ENCODE measurements around the gene RC3H2. TPM values are rescaled to one million over a fixed set of nuclear protein-coding genes. Genes with fewer than 3 reads are reported as not detected.

RC3H2 gene
- total RNA-seq, 1 experiment from 2014 or later = 57.6 TPM

DNA sequence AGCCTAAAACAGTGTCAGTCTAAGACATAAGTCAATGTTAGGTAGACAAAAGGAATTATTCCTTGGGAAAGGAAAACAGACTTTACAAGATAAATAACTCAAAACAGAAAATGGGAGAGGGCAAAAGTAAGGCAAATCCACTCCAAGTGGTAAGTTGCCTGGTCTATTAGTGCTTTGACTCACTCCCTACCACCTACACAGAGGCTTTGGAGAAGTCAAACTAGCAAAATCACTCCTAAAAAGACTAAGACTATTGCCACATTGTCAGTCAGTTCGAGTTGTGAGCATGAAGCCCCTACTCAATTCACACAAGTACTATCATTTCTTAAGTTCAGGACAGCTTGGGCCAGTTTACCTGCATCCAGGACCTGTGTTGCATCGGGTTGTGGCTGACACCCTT is 13.2 kb upstream of the RC3H2 start:
- TF ChIP-seq, protein P1, sequence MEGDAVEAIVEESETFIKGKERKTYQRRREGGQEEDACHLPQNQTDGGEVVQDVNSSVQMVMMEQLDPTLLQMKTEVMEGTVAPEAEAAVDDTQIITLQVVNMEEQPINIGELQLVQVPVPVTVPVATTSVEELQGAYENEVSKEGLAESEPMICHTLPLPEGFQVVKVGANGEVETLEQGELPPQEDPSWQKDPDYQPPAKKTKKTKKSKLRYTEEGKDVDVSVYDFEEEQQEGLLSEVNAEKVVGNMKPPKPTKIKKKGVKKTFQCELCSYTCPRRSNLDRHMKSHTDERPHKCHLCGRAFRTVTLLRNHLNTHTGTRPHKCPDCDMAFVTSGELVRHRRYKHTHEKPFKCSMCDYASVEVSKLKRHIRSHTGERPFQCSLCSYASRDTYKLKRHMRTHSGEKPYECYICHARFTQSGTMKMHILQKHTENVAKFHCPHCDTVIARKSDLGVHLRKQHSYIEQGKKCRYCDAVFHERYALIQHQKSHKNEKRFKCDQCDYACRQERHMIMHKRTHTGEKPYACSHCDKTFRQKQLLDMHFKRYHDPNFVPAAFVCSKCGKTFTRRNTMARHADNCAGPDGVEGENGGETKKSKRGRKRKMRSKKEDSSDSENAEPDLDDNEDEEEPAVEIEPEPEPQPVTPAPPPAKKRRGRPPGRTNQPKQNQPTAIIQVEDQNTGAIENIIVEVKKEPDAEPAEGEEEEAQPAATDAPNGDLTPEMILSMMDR (IDR thresholded peaks at IDR 0.05) = no peak
- TF ChIP-seq TCF7L2 (IDR thresholded peaks at IDR 0.05; ENCODE audit: low read depth, low read length) (no peak), SIN3A (IDR thresholded peaks at IDR 0.05; ENCODE audit: borderline replicate concordance, insufficient read depth, low read depth, low read length) (no peak), POLR2AphosphoS5 (IDR thresholded peaks at IDR 0.05; ENCODE audit: low read depth, low read length) (no peak)
- TF ChIP-seq, protein P2, sequence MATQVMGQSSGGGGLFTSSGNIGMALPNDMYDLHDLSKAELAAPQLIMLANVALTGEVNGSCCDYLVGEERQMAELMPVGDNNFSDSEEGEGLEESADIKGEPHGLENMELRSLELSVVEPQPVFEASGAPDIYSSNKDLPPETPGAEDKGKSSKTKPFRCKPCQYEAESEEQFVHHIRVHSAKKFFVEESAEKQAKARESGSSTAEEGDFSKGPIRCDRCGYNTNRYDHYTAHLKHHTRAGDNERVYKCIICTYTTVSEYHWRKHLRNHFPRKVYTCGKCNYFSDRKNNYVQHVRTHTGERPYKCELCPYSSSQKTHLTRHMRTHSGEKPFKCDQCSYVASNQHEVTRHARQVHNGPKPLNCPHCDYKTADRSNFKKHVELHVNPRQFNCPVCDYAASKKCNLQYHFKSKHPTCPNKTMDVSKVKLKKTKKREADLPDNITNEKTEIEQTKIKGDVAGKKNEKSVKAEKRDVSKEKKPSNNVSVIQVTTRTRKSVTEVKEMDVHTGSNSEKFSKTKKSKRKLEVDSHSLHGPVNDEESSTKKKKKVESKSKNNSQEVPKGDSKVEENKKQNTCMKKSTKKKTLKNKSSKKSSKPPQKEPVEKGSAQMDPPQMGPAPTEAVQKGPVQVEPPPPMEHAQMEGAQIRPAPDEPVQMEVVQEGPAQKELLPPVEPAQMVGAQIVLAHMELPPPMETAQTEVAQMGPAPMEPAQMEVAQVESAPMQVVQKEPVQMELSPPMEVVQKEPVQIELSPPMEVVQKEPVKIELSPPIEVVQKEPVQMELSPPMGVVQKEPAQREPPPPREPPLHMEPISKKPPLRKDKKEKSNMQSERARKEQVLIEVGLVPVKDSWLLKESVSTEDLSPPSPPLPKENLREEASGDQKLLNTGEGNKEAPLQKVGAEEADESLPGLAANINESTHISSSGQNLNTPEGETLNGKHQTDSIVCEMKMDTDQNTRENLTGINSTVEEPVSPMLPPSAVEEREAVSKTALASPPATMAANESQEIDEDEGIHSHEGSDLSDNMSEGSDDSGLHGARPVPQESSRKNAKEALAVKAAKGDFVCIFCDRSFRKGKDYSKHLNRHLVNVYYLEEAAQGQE (IDR thresholded peaks at IDR 0.05; ENCODE audit: insufficient read depth in 1 of 2, low read depth in 2 of 2, low read length in 1 of 2) = no peak
- in situ Hi-C loops (cut with HindIII; ENCODE audit: low pct_unique_long_range_greater_than_20kb, low sequenced_read_pairs) (no loop called here), intact Hi-C loops (cut with micrococcal nuclease; ENCODE audit: unreplicated experiment) (no loop called here)
- ATAC-seq (no peak), DNase-seq (ENCODE audit: low read depth, low spot score) (no peak)
- no TSS peak for BruUV-seq (replicated peaks)
- Histone ChIP-seq H3K4me1 (ENCODE audit: control insufficient read depth, insufficient read depth, low read length) (no peaks in the 10 kb centered on the region), H3K9me3 (ENCODE audit: control insufficient read depth, insufficient read depth, low read depth, low read length) (no peaks in the 10 kb centered on the region), H3K27ac (ENCODE audit: low read length) (no peak overlapping the region), H3K27me3 (ENCODE audit: control insufficient read depth, insufficient read depth, low read length) (no peaks in the 10 kb centered on the region), H3K36me3 (ENCODE audit: control insufficient read depth, insufficient read depth, low read length) (no peaks in the 10 kb centered on the region; the same call in 1 of the 2 replicates), H3K4me3 (ENCODE audit: low read depth in 2 of 2, low read length in 2 of 2) (no peak overlapping the region)
- POLR2A ChIA-PET = no interaction called here
- CTCF ChIA-PET = no interaction called here

DNA sequence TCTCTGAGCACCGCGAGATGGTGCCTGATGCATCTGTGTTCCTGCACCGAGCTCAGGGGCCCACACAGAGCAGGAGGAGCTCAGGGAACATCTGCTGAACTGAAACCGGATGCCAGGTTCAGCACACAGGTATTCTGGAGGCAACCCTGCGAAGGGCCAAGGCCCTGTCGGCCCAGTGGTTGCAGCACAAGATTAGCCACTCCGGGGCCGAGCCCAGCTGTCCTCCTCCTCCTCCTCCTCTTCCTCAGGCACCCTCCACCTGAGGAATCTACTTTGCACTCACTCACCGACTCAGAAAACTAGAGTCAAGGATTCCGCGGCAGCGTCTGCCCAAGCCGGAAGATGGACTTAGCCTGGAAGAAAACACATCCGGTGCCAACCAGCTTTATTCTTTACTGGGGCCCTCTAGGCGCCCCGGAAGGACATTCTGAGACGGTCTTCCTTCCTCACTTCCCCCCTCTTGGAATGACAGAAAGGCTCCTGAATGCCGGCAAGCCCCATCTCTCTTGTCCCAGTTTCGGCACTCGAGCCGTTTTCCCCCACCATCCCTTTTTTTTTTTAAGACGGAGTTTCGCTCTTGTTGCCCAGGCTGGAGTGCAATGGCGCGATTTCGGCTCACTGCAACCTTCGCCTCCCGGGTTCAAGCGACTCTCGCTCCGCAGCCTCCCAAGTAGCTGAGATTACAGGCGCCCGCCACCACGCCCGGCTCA is 8.0 kb upstream of the RC3H2 start, which contains the start of gene ZBTB6:
TSS of gene ZBTB6 (minus strand) at position 360 of the 710 bp plus-strand sequence. CDS start 1,251 bp downstream, outside the sequence.
- no peaks in the 10 kb centered on the region; the same call in 1 of the 2 replicates for H3K4me1 ChIP-seq (ENCODE audit: control insufficient read depth, insufficient read depth, low read length)
- BruUV-seq (replicated peaks) = no TSS peak
- ATAC-seq (peak; percentile 99), DNase-seq (ENCODE audit: low read depth, low spot score) (peak; percentile 59)
- TF ChIP-seq SIN3A (IDR thresholded peaks at IDR 0.05; ENCODE audit: borderline replicate concordance, insufficient read depth, low read depth, low read length) (no peak; the same call in 1 of the 2 replicates), TCF7L2 (IDR thresholded peaks at IDR 0.05; ENCODE audit: low read depth, low read length) (peak; percentile 76), POLR2AphosphoS5 (IDR thresholded peaks at IDR 0.05; ENCODE audit: low read depth, low read length) (peak; percentile 84)
- TF ChIP-seq, protein P1 (IDR thresholded peaks at IDR 0.05) = no peak
- TF ChIP-seq, protein P2 (IDR thresholded peaks at IDR 0.05; ENCODE audit: insufficient read depth in 1 of 2, low read depth in 2 of 2, low read length in 1 of 2) = no peak
- CTCF ChIA-PET = no interaction called here
- H3K27ac ChIP-seq (ENCODE audit: low read length) = peak within 1 kb of the TSS; percentile 96
- no peaks in the 10 kb centered on the region for H3K9me3 ChIP-seq (ENCODE audit: control insufficient read depth, insufficient read depth, low read depth, low read length)
- H3K27me3 ChIP-seq (ENCODE audit: control insufficient read depth, insufficient read depth, low read length) = no peaks in the 10 kb centered on the region
- in situ Hi-C loops (cut with HindIII; ENCODE audit: low pct_unique_long_range_greater_than_20kb, low sequenced_read_pairs) (no loop called here), intact Hi-C loops (cut with micrococcal nuclease; ENCODE audit: unreplicated experiment) (no loop called here)
- peak within 1 kb of the TSS; percentile 95 to 97 for H3K4me3 ChIP-seq (ENCODE audit: low read depth in 2 of 2, low read length in 2 of 2)
- POLR2A ChIA-PET = interaction anchor here (0.7 kb wide), 1 partner anchor 13 kb away, joined by 7 read pairs; no protein-coding TSS in a partner anchor
- peaks cover 10% of the 10 kb centered on the region for H3K36me3 ChIP-seq (ENCODE audit: control insufficient read depth, insufficient read depth, low read length)

Data from Panc1 (cell line).